Measurements from ENCODE around the gene PARVA. TPM values are rescaled to one million over a fixed set of nuclear protein-coding genes. Genes with fewer than 3 reads are reported as not detected.
"Not testable (repeated sequence)": the region's sequence is repeated elsewhere in the genome, so short reads cannot be mapped to it uniquely, and the experiment has no call there.

PARVA gene
- total RNA-seq, 2 donors from 2014 or later = 32.0 to 33.7 TPM

DNA sequence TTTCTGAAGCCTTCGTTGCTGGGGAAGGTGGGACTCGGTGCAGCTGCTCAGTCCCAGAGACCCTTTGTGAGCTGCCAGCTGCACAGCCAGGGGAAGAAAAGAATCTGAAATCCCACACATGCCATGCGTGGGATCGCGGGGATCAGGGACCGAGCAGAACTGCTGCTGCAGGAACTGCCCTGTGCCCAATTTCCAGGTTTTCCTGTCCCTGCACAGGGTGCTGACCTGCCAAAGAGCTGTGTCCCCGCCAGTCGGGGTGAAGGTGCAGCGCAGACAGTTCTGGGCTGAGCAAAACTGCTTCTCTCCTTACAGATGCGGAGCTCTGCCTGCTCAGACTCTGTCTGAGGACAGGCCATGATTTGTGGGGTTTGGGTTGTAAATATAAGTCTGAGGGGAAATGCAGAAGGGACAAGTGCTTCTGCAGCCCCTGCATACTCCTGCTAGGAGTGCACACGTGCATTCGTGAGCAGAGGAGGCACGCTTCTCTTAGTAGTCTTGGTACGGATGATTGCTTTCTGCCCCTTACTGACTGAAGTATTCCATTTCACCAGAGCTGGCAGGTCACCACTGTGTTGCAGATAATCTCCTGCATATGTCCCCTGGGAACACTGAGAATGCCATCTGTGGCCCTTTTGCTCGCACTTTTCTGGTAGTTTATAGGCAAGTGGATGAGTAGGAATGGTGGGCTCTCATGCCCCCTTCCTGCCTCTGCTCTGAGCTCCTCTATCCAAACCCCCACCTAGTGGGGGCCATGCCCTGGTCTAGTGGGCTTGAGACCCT is 141.4 kb downstream of the PARVA start:
- intact Hi-C loops (cut with DNase I) = no loop called here
- TF ChIP-seq, protein P1, sequence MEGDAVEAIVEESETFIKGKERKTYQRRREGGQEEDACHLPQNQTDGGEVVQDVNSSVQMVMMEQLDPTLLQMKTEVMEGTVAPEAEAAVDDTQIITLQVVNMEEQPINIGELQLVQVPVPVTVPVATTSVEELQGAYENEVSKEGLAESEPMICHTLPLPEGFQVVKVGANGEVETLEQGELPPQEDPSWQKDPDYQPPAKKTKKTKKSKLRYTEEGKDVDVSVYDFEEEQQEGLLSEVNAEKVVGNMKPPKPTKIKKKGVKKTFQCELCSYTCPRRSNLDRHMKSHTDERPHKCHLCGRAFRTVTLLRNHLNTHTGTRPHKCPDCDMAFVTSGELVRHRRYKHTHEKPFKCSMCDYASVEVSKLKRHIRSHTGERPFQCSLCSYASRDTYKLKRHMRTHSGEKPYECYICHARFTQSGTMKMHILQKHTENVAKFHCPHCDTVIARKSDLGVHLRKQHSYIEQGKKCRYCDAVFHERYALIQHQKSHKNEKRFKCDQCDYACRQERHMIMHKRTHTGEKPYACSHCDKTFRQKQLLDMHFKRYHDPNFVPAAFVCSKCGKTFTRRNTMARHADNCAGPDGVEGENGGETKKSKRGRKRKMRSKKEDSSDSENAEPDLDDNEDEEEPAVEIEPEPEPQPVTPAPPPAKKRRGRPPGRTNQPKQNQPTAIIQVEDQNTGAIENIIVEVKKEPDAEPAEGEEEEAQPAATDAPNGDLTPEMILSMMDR (IDR thresholded peaks at IDR 0.05) = no peak
- no peak for TF ChIP-seq POLR2A (IDR thresholded peaks at IDR 0.05)
- peaks cover 0 to 4% of the 10 kb centered on the region in 2 donors for H3K36me3 ChIP-seq (replicated peaks in 1 of 2; ENCODE audit: insufficient read depth in 1 of 2, low read depth in 2 of 2)

DNA sequence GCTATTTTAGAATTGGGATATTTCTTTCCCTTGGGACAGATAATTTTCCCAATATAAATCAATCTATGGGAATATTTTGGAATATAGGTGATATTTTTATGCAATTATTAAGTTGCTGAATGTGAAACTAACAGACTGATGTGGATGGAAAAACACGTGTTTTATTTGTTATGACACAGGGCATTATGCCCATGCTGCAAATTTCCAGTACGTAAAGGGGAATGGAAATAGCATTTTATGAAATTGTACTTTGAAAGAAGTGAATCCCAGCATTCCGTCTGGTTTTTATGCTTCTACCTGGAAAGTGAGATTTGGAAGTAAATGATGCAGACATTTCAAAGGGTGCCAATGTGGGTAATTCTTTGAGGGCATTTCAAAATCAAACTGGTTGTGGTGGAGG is 142.7 kb downstream of the PARVA start:
- ATAC-seq = no peak
- no peak for DNase-seq
- Histone ChIP-seq H3K36me3 (replicated peaks in 1 of 2; ENCODE audit: insufficient read depth in 1 of 2, low read depth in 2 of 2) (peaks cover 0 to 4% of the 10 kb centered on the region in 2 donors), H3K4me1 (no peaks in the 10 kb centered on the region), H3K27me3 (no peaks in the 10 kb centered on the region), H3K9me3 (no peaks in the 10 kb centered on the region), H3K4me3 (no peak overlapping the region), H3K27ac (no peak overlapping the region)
- no peak for TF ChIP-seq POLR2A (IDR thresholded peaks at IDR 0.05)
- TF ChIP-seq, protein P1 (IDR thresholded peaks at IDR 0.05) = no peak
- intact Hi-C loops (cut with DNase I) = no loop called here
- 91 to 95% methylated on average over 3 of the region's 3 CpGs for WGBS, 2 donors

More for the DNA sequence above, 141.4 kb downstream of the PARVA start:
- Histone ChIP-seq H3K27ac (no peak overlapping the region), H3K4me1 (no peaks in the 10 kb centered on the region), H3K9me3 (no peaks in the 10 kb centered on the region), H3K4me3 (no peak overlapping the region), H3K27me3 (no peaks in the 10 kb centered on the region)
- 85 to 92% methylated on average over 9 to 15 of the region's 15 CpGs for WGBS, 2 donors
- no peak for DNase-seq
- ATAC-seq = no peak

DNA sequence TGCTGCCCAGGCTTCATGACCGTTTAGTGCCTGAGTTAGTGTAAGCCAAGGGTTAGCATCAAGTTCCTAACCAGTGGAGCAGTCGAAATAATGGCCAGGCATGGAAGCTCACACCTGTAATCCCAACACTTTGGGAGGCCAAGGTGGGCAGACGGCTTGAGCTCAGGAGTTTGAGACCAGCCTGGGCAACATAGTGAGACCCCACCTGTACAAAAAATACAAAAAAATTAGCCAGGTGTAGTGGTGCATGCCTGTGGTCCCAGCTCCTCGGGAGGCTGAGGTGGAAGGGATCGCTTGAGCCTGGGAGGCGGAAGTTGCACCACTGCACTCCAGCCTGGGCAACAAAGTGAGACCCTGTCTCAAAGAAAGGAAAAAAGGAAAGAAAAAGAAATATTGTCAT is 143.2 kb downstream of the PARVA start:
- WGBS, 2 donors = 88 to 90% methylated on average over 6 of the region's 6 CpGs
- H3K36me3 ChIP-seq (replicated peaks in 1 of 2; ENCODE audit: insufficient read depth in 1 of 2, low read depth in 2 of 2); ATAC-seq; H3K4me3 ChIP-seq; H3K27me3 ChIP-seq; H3K4me1 ChIP-seq; DNase-seq; H3K27ac ChIP-seq; H3K9me3 ChIP-seq; intact Hi-C loops (cut with DNase I): not testable (repeated sequence)

DNA sequence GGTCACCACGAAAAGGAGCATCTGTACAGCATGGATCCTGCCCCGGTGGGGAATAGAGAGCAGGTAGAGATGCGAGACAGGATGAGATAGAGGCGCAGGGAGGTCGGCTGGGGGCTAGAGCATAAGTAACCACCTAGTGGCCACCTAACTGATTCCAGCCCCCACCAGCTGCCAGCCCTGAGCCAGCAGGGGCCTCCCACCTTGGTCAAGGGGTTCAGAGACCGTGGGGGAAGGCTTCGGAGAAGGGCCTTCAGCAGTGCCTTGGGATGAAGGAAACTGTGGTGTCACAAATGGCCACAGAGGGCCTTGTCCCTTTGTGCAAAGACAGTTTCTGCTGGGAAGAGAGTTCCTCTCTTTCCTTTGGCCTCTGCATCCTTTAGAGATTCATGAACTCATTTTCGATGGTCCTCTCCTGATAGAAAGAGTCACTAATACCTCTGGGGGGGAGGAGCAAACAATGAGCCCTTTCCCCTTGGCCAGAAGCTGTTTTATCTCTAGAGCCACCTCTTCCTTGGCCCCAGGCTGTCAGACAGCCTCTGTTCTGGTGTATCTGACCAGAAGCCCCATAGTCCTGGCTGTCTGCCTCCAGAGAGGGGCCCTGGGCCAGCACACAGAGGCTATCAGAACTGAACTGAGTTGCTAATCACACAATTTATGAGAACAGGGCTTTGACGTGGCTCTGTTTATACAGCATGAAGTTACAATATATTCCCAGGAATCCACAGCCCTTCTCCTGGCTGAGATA is 146.0 kb downstream of the PARVA start:
- Histone ChIP-seq H3K4me3 (no peak overlapping the region), H3K27ac (no peak overlapping the region), H3K36me3 (replicated peaks in 1 of 2; ENCODE audit: insufficient read depth in 1 of 2, low read depth in 2 of 2) (peaks cover 4 to 8% of the 10 kb centered on the region in 2 donors), H3K9me3 (no peaks in the 10 kb centered on the region), H3K4me1 (no peaks in the 10 kb centered on the region), H3K27me3 (no peaks in the 10 kb centered on the region)
- WGBS, 2 donors = 81 to 87% methylated on average over 9 of the region's 9 CpGs
- ATAC-seq (no peak), DNase-seq (no peak)
- intact Hi-C loops (cut with DNase I) = no loop called here
- TF ChIP-seq, protein P1 (IDR thresholded peaks at IDR 0.05) = no peak
- no peak for TF ChIP-seq POLR2A (IDR thresholded peaks at IDR 0.05)

DNA sequence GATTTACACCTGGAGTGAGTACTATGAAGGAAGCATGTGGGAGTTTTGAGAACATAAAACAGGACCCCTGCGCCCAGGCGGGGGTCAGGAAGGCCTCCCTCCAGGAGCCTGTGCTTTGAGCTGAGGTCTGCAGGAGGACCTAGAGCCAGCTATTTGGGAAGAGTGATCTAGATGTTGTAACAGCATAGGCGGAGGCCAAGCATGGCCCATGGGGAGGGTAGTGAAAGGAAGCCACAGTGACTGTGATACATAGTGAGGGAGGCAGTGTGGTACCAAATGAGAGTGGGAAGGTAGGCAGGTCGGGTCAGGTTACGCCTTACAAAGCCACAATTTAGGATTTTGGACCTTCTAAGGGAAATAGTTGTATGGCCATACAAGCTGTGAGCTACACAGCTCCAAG is 147.5 kb downstream of the PARVA start:
- ATAC-seq = no peak
- TF ChIP-seq, protein P1 (IDR thresholded peaks at IDR 0.05) = no peak
- TF ChIP-seq POLR2A (IDR thresholded peaks at IDR 0.05) = no peak
- no peak overlapping the region for H3K27ac ChIP-seq
- intact Hi-C loops (cut with DNase I) = no loop called here
- no peak overlapping the region for H3K4me3 ChIP-seq
- H3K4me1 ChIP-seq = no peaks in the 10 kb centered on the region
- DNase-seq = no peak
- 78 to 100% methylated on average over 5 of the region's 5 CpGs for WGBS, 2 donors
- peaks cover 4% of the 10 kb centered on the region in 2 donors for H3K36me3 ChIP-seq (replicated peaks in 1 of 2; ENCODE audit: insufficient read depth in 1 of 2, low read depth in 2 of 2)
- H3K9me3 ChIP-seq = no peaks in the 10 kb centered on the region
- no peaks in the 10 kb centered on the region for H3K27me3 ChIP-seq

Data from body of pancreas (tissue), 4 donors.